ENCODE results near the gene SLC7A7. TPM values are rescaled to one million over a fixed set of nuclear protein-coding genes. Genes with fewer than 3 reads are reported as not detected.

Gene SLC7A7
- total RNA-seq, 1 donor from 2014 or later: 14.3 TPM

DNA sequence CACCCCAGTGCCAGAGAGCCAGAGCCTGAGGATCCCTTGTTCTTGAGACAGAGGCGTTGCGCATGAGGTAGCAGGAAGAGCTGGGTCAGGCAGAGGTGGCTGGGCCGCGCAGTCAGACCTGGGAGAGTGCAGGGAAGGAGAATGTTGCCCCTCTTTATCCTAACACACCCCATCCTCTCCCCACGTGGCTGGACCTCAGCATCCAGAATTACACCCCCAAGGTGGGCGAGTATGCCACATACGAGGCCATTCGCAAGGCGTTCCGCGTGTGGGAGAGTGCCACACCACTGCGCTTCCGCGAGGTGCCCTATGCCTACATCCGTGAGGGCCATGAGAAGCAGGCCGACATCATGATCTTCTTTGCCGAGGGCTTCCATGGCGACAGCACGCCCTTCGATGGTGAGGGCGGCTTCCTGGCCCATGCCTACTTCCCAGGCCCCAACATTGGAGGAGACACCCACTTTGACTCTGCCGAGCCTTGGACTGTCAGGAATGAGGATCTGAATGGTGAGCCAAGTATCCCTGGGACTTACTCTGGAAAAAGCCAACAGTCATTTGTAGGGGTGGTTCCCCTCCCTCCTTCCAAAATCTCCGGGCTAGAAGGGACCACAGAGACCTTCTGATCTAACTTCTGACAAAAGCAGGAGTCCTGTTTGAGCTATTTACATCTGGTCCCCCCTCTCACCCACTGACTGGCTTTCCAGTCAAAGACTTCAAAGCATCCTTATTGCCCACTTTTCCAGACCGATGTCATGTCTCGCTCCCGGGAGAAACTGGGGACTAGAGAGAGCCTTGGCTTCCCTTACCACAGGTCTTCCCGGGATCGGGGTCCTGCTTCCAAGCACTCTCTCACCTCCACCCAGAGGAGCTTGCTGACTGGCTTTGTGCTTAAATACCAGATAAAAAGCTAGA is 27.2 kb upstream of the SLC7A7 start:
- H3K4me3 ChIP-seq (ENCODE audit: insufficient read depth, low read depth, low read length): no peak overlapping the region
- H3K79me2 ChIP-seq (ENCODE audit: insufficient read depth, low read length): peaks cover 86% of the 10 kb centered on the region

DNA sequence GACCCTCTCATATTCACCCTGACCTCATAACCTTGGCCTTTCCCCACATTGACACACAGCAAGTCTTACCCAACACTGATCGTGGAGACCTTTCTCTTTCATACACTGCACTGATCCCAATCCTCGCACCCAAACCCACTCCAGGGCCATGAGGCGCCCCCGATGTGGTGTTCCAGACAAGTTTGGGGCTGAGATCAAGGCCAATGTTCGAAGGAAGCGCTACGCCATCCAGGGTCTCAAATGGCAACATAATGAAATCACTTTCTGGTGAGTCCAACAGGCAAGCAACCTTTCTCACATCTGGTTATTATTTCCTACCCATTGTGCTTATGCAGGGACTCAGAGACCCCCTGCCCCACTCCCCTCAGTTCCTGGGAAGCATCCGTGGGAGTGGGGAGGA is 26.5 kb upstream of the SLC7A7 start:
- Histone ChIP-seq H3K4me3 (ENCODE audit: insufficient read depth, low read depth, low read length) (no peak overlapping the region), H3K4me2 (ENCODE audit: low read length) (peak overlapping the region; percentile 13), H3K9me3 (ENCODE audit: insufficient read depth, low read depth, low read length) (no peaks in the 10 kb centered on the region), H3K36me3 (ENCODE audit: insufficient read depth, low read length) (peaks cover 57% of the 10 kb centered on the region), H3K27me3 (ENCODE audit: insufficient read depth, low read length) (no peaks in the 10 kb centered on the region), H3K27ac (ENCODE audit: low read depth, low read length) (no peak overlapping the region), H3K4me1 (ENCODE audit: insufficient read depth, low read length) (peaks cover 28% of the 10 kb centered on the region), H2AFZ (ENCODE audit: low read depth, low read length) (no peak overlapping the region), H4K20me1 (ENCODE audit: insufficient read depth, low read length) (peaks cover 72% of the 10 kb centered on the region), H3K9ac (ENCODE audit: low read length) (peak overlapping the region; percentile 41), H3K79me2 (ENCODE audit: insufficient read depth, low read length) (peaks cover 93% of the 10 kb centered on the region)
- H3K27me3 Mint-ChIP-seq (ENCODE audit: low read depth, unreplicated experiment): no peaks in the 10 kb centered on the region
- H3K9me3 Mint-ChIP-seq (ENCODE audit: unreplicated experiment): peaks cover 4% of the 10 kb centered on the region
- TF ChIP-seq, protein P1, sequence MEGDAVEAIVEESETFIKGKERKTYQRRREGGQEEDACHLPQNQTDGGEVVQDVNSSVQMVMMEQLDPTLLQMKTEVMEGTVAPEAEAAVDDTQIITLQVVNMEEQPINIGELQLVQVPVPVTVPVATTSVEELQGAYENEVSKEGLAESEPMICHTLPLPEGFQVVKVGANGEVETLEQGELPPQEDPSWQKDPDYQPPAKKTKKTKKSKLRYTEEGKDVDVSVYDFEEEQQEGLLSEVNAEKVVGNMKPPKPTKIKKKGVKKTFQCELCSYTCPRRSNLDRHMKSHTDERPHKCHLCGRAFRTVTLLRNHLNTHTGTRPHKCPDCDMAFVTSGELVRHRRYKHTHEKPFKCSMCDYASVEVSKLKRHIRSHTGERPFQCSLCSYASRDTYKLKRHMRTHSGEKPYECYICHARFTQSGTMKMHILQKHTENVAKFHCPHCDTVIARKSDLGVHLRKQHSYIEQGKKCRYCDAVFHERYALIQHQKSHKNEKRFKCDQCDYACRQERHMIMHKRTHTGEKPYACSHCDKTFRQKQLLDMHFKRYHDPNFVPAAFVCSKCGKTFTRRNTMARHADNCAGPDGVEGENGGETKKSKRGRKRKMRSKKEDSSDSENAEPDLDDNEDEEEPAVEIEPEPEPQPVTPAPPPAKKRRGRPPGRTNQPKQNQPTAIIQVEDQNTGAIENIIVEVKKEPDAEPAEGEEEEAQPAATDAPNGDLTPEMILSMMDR (IDR thresholded peaks at IDR 0.05; ENCODE audit: insufficient read depth, low read depth, low read length): no peak
- TF ChIP-seq EZH2 (IDR thresholded peaks at IDR 0.05; ENCODE audit: insufficient read depth, low read length): no peak
- no peak for FAIRE-seq
- no peak for DNase-seq (ENCODE audit: low read depth)
- H3K36me3 Mint-ChIP-seq (ENCODE audit: low read depth, unreplicated experiment): peaks cover 30% of the 10 kb centered on the region
- peak overlapping the region; percentile 41 for H3K27ac Mint-ChIP-seq (ENCODE audit: unreplicated experiment)
- peaks cover 23% of the 10 kb centered on the region for H3K4me1 Mint-ChIP-seq (ENCODE audit: low read depth, unreplicated experiment)
- peak overlapping the region; percentile 57 for H3K4me3 Mint-ChIP-seq (ENCODE audit: unreplicated experiment)

More for the DNA sequence above, 27.2 kb upstream of the SLC7A7 start:
- Histone ChIP-seq H3K27me3 (ENCODE audit: insufficient read depth, low read length) (no peaks in the 10 kb centered on the region), H2AFZ (ENCODE audit: low read depth, low read length) (no peak overlapping the region), H3K4me2 (ENCODE audit: low read length) (no peak overlapping the region), H3K9ac (ENCODE audit: low read length) (peak overlapping the region; percentile 41), H4K20me1 (ENCODE audit: insufficient read depth, low read length) (peaks cover 74% of the 10 kb centered on the region), H3K9me3 (ENCODE audit: insufficient read depth, low read depth, low read length) (no peaks in the 10 kb centered on the region), H3K36me3 (ENCODE audit: insufficient read depth, low read length) (peaks cover 57% of the 10 kb centered on the region), H3K27ac (ENCODE audit: low read depth, low read length) (no peak overlapping the region), H3K4me1 (ENCODE audit: insufficient read depth, low read length) (peaks cover 31% of the 10 kb centered on the region)
- DNase-seq (ENCODE audit: low read depth) (no peak), FAIRE-seq (no peak)
- no peak overlapping the region for H3K4me3 Mint-ChIP-seq (ENCODE audit: unreplicated experiment)
- H3K27me3 Mint-ChIP-seq (ENCODE audit: low read depth, unreplicated experiment): no peaks in the 10 kb centered on the region
- peaks cover 4% of the 10 kb centered on the region for H3K9me3 Mint-ChIP-seq (ENCODE audit: unreplicated experiment)
- peak overlapping the region; percentile 66 for H3K27ac Mint-ChIP-seq (ENCODE audit: unreplicated experiment)
- H3K4me1 Mint-ChIP-seq (ENCODE audit: low read depth, unreplicated experiment): peaks cover 23% of the 10 kb centered on the region
- TF ChIP-seq, protein P1 (IDR thresholded peaks at IDR 0.05; ENCODE audit: insufficient read depth, low read depth, low read length): no peak
- no peak for TF ChIP-seq EZH2 (IDR thresholded peaks at IDR 0.05; ENCODE audit: insufficient read depth, low read length)
- H3K36me3 Mint-ChIP-seq (ENCODE audit: low read depth, unreplicated experiment): peaks cover 28% of the 10 kb centered on the region

DNA sequence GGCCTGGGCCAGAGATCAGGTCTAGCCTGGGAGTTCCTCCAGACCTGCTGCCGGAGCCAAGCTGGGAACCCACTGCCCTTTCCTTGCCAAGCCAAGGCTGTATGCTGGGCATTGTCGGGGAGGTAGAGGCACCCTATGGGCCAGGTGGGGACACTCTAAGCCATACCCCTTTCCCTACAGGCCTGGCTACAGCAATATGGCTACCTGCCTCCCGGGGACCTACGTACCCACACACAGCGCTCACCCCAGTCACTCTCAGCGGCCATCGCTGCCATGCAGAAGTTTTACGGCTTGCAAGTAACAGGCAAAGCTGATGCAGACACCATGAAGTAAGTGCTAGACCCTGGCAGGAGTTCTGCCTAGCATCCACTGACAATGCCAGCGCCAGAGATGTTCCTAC is 26.1 kb upstream of the SLC7A7 start:
- peaks cover 97% of the 10 kb centered on the region for H3K79me2 ChIP-seq (ENCODE audit: insufficient read depth, low read length)
- peak overlapping the region; percentile 47 for H3K27ac Mint-ChIP-seq (ENCODE audit: unreplicated experiment)
- peak overlapping the region; percentile 41 for H3K9ac ChIP-seq (ENCODE audit: low read length)
- no peak overlapping the region for H3K27ac ChIP-seq (ENCODE audit: low read depth, low read length)
- no peaks in the 10 kb centered on the region for H3K27me3 ChIP-seq (ENCODE audit: insufficient read depth, low read length)
- H3K27me3 Mint-ChIP-seq (ENCODE audit: low read depth, unreplicated experiment): no peaks in the 10 kb centered on the region
- DNase-seq (ENCODE audit: low read depth): no peak
- H3K9me3 Mint-ChIP-seq (ENCODE audit: unreplicated experiment): peaks cover 4% of the 10 kb centered on the region
- H3K36me3 ChIP-seq (ENCODE audit: insufficient read depth, low read length): peaks cover 53% of the 10 kb centered on the region
- H3K4me3 Mint-ChIP-seq (ENCODE audit: unreplicated experiment): no peak overlapping the region
- H3K4me1 Mint-ChIP-seq (ENCODE audit: low read depth, unreplicated experiment): peaks cover 23% of the 10 kb centered on the region
- H3K4me1 ChIP-seq (ENCODE audit: insufficient read depth, low read length): peaks cover 23% of the 10 kb centered on the region
- FAIRE-seq: no peak
- H4K20me1 ChIP-seq (ENCODE audit: insufficient read depth, low read length): peaks cover 67% of the 10 kb centered on the region
- no peak for TF ChIP-seq EZH2 (IDR thresholded peaks at IDR 0.05; ENCODE audit: insufficient read depth, low read length)
- TF ChIP-seq, protein P1 (IDR thresholded peaks at IDR 0.05; ENCODE audit: insufficient read depth, low read depth, low read length): no peak
- peaks cover 30% of the 10 kb centered on the region for H3K36me3 Mint-ChIP-seq (ENCODE audit: low read depth, unreplicated experiment)
- H3K4me3 ChIP-seq (ENCODE audit: insufficient read depth, low read depth, low read length): no peak overlapping the region
- no peak overlapping the region for H2AFZ ChIP-seq (ENCODE audit: low read depth, low read length)
- H3K9me3 ChIP-seq (ENCODE audit: insufficient read depth, low read depth, low read length): no peaks in the 10 kb centered on the region
- H3K4me2 ChIP-seq (ENCODE audit: low read length): peak overlapping the region; percentile 13
